ENCODE data around the gene KRT77. TPM values are rescaled to one million over a fixed set of nuclear protein-coding genes. Genes with fewer than 3 reads are reported as not detected.

The KRT77 gene
- total and polyA plus RNA-seq, 7 experiments from 2014 or later = 0.08 to 0.13 (median 0.10) TPM; not detected in 3

DNA sequence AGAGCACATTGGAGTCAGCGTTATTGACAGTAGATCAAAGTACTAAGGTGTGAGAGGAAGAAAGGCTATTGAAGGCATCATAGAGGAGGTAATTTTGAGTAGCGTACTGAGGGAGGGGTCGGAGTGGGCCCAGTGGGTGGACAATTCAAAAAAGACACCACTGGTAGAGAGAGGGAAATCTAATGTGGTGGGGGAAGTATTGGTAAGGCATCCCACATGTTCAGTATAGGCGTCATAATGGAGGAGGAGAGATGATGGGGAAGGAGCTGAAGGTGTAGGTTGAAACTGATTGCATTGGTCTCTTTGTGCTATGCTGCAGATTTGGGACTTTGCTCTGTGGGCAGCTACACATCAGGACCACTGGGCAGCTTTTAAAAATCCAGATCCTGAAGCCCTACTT lies 23.7 kb upstream of the KRT77 start:
- Mint-ChIP-seq H3K27me3 (peaks cover 0 to 10% (median 5%) of the 10 kb centered on the region in 5 donors), H3K4me3 (no peak overlapping the region), H3K4me1 (peaks cover 0 to 5% (median 0%) of the 10 kb centered on the region in 7 donors), H3K27ac (no peak overlapping the region), H3K9me3 (peaks cover 0 to 9% (median 0%) of the 10 kb centered on the region in 11 donors), H3K36me3 (no peaks in the 10 kb centered on the region)
- DNase-seq (no peak), ATAC-seq (no peak)
- Histone ChIP-seq H3K27ac (ENCODE audit: low read depth, low read length) (no peak overlapping the region), H3K4me3 (ENCODE audit: low read length) (no peak overlapping the region), H3K4me1 (ENCODE audit: control insufficient read depth in 2 of 2, insufficient read depth in 2 of 2, low read length in 2 of 2) (no peaks in the 10 kb centered on the region), H3K27me3 (ENCODE audit: control insufficient read depth in 2 of 2, insufficient read depth in 2 of 2, low read length in 2 of 2) (no peaks in the 10 kb centered on the region), H3K36me3 (ENCODE audit: control insufficient read depth in 2 of 3, insufficient read depth in 3 of 3, low read length in 3 of 3) (no peaks in the 10 kb centered on the region), H3K9me3 (ENCODE audit: control insufficient read depth in 2 of 3, low read length in 3 of 3) (no peaks in the 10 kb centered on the region)
- ChIA-PET CTCF (no interaction called here), POLR2A (interaction anchor here (0.7 kb wide), 1 partner anchor 8 kb away, joined by 3 read pairs; no protein-coding TSS in a partner anchor)
- intact Hi-C loops (cut with micrococcal nuclease) = no loop called here

DNA sequence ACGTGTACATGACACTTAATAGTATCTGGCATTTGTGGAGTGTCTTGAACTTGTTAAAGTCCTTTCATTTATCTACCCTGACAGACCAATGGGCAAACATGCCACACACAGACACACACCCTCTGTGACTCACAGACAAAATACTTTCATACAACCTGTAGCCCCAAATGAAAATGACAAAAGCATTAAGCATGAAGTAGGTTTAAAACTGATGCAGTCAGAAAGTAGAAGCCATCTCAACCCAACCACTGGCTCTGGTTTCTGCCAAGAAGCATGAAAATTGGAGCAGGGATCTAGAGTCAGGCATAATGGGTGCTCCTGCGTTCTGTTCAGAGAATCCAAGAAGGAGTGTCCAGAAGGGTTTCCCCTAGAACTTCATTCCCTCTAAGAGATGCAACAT lies 23.1 kb upstream of the KRT77 start:
- ChIA-PET POLR2A (no interaction called here), CTCF (no interaction called here)
- intact Hi-C loops (cut with micrococcal nuclease) = no loop called here
- no peak for ATAC-seq
- H3K27ac ChIP-seq (ENCODE audit: low read depth, low read length) = no peak overlapping the region
- H3K27me3 ChIP-seq (ENCODE audit: control insufficient read depth in 2 of 2, insufficient read depth in 2 of 2, low read length in 2 of 2) = no peaks in the 10 kb centered on the region
- H3K9me3 ChIP-seq (ENCODE audit: control insufficient read depth in 2 of 3, low read length in 3 of 3) = no peaks in the 10 kb centered on the region
- H3K27ac Mint-ChIP-seq = peak overlapping the region in 1 of 9 donors; percentile 17
- peaks cover 0 to 9% (median 0%) of the 10 kb centered on the region in 11 donors for H3K9me3 Mint-ChIP-seq
- H3K4me1 Mint-ChIP-seq = peaks cover 0 to 6% (median 0%) of the 10 kb centered on the region in 7 donors
- H3K4me1 ChIP-seq (ENCODE audit: control insufficient read depth in 2 of 2, insufficient read depth in 2 of 2, low read length in 2 of 2) = no peaks in the 10 kb centered on the region
- no peak overlapping the region for H3K4me3 Mint-ChIP-seq
- no peak overlapping the region for H3K4me3 ChIP-seq (ENCODE audit: low read length)
- peaks cover 0 to 10% (median 5%) of the 10 kb centered on the region in 5 donors for H3K27me3 Mint-ChIP-seq
- no peaks in the 10 kb centered on the region for H3K36me3 ChIP-seq (ENCODE audit: control insufficient read depth in 2 of 3, insufficient read depth in 3 of 3, low read length in 3 of 3)
- no peaks in the 10 kb centered on the region for H3K36me3 Mint-ChIP-seq
- DNase-seq = no peak

DNA sequence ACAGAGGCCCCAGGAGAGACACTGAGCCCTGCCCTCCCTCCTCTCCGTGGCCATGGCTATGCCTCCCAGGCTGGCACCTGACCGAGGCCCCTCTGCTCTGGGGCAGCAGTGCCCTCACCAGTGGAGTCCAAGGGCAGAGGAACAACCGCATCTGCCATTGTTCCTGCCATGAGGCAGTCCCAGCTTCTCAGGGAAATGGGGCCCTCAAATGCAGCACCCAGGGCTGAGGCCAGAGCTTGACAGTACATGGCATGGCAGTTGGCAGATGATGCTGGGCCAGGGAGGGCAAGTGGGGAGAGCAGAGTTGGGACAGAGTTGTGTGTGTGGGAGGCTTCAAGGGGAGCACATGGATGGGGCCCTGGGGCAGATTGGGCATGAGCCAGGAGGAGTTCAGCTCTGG lies 21.1 kb upstream of the KRT77 start:
- H3K9me3 Mint-ChIP-seq = peaks cover 0 to 4% (median 0%) of the 10 kb centered on the region in 11 donors
- Histone ChIP-seq H3K27me3 (ENCODE audit: control insufficient read depth in 2 of 2, insufficient read depth in 2 of 2, low read length in 2 of 2) (no peaks in the 10 kb centered on the region), H3K9me3 (ENCODE audit: control insufficient read depth in 2 of 3, low read length in 3 of 3) (no peaks in the 10 kb centered on the region), H3K4me3 (ENCODE audit: low read length) (no peak overlapping the region), H3K36me3 (ENCODE audit: control insufficient read depth in 2 of 3, insufficient read depth in 3 of 3, low read length in 3 of 3) (no peaks in the 10 kb centered on the region), H3K27ac (ENCODE audit: low read depth, low read length) (no peak overlapping the region), H3K4me1 (ENCODE audit: control insufficient read depth in 2 of 2, insufficient read depth in 2 of 2, low read length in 2 of 2) (no peaks in the 10 kb centered on the region)
- no peak overlapping the region for H3K4me3 Mint-ChIP-seq
- intact Hi-C loops (cut with micrococcal nuclease) = no loop called here
- peaks cover 0 to 6% (median 0%) of the 10 kb centered on the region in 7 donors for H3K4me1 Mint-ChIP-seq
- H3K27me3 Mint-ChIP-seq = peaks cover 0 to 8% (median 0%) of the 10 kb centered on the region in 5 donors
- DNase-seq (no peak), ATAC-seq (no peak)
- CTCF ChIA-PET = no interaction called here
- POLR2A ChIA-PET = no interaction called here
- no peaks in the 10 kb centered on the region for H3K36me3 Mint-ChIP-seq
- H3K27ac Mint-ChIP-seq = peak overlapping the region in 1 of 9 donors; percentile 19

DNA sequence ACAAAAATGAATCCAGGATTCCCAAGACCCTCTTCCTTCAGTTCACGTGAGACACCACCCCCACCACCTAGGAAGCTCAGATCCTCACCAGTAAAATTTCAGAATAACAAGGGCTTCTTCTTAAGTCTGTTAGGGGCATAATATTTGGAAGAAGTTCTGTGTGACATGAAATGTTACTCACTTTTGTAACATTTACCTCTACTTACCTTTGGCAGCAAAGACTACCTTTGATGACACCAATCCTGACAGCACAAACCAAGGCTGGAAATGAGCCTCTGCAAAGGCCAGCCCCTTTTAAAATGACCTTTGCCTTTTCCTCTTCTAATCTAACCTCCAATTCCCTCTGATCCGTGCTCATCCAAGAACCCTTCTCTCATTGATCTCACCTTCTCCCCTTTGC lies 19.4 kb upstream of the KRT77 start:
- H3K27ac Mint-ChIP-seq = peak overlapping the region in 3 of 9 donors; percentile 24 to 49 (median 28)
- peaks cover 0 to 4% (median 0%) of the 10 kb centered on the region in 11 donors for H3K9me3 Mint-ChIP-seq
- Histone ChIP-seq H3K27me3 (ENCODE audit: control insufficient read depth in 2 of 2, insufficient read depth in 2 of 2, low read length in 2 of 2) (no peaks in the 10 kb centered on the region), H3K4me1 (ENCODE audit: control insufficient read depth in 2 of 2, insufficient read depth in 2 of 2, low read length in 2 of 2) (no peaks in the 10 kb centered on the region), H3K36me3 (ENCODE audit: control insufficient read depth in 2 of 3, insufficient read depth in 3 of 3, low read length in 3 of 3) (no peaks in the 10 kb centered on the region), H3K4me3 (ENCODE audit: low read length) (no peak overlapping the region), H3K27ac (ENCODE audit: low read depth, low read length) (no peak overlapping the region), H3K9me3 (ENCODE audit: control insufficient read depth in 2 of 3, low read length in 3 of 3) (no peaks in the 10 kb centered on the region)
- intact Hi-C loops (cut with micrococcal nuclease) = no loop called here
- no peak overlapping the region for H3K4me3 Mint-ChIP-seq
- H3K27me3 Mint-ChIP-seq = peaks cover 0 to 3% (median 0%) of the 10 kb centered on the region in 5 donors
- H3K4me1 Mint-ChIP-seq = peaks cover 0 to 6% (median 0%) of the 10 kb centered on the region in 7 donors
- H3K36me3 Mint-ChIP-seq = no peaks in the 10 kb centered on the region
- CTCF ChIA-PET = interaction anchor here (1.0 kb wide), 1 partner anchor 9 kb away, joined by 3 read pairs; no protein-coding TSS in a partner anchor
- ATAC-seq (no peak), DNase-seq (no peak)
- POLR2A ChIA-PET = interaction anchor here (0.6 kb wide), 1 partner anchor 121 kb away, joined by 3 read pairs; no protein-coding TSS in a partner anchor

DNA sequence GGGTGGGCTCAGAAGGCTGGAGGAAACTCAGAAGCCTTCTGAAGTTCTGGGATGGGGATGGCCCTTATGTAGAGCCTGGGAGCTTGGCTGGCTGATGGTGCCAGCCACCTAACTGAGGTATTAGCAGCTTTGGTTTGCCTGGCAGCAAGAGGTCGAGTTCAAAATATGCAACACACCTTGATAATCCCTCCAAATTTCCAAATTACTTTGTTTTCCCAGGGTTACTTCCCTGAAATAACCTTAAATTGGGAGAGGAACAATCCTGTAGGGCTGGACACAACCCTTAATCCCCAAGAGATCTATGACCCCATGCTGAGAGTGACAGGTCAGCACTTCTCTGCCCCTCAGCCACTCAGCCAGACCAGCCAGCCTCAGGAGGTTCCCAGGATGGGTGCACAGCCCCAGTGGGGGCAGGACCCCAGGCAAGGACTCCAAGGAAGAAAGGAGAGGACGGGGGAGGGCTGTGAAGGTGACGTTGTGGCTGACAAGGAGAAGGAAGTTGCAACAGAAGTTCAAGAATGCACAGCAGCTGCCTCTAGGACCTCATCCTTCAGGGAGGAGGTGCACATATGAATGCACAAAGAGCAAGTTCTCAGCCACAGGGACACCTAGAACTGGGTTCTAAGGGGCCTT lies 18.6 kb upstream of the KRT77 start:
- peak overlapping the region in 3 of 9 donors; percentile 17 to 51 (median 49) for H3K27ac Mint-ChIP-seq
- Histone ChIP-seq H3K27me3 (ENCODE audit: control insufficient read depth in 2 of 2, insufficient read depth in 2 of 2, low read length in 2 of 2) (no peaks in the 10 kb centered on the region), H3K9me3 (ENCODE audit: control insufficient read depth in 2 of 3, low read length in 3 of 3) (no peaks in the 10 kb centered on the region), H3K4me3 (ENCODE audit: low read length) (no peak overlapping the region), H3K27ac (ENCODE audit: low read depth, low read length) (no peak overlapping the region), H3K36me3 (ENCODE audit: control insufficient read depth in 2 of 3, insufficient read depth in 3 of 3, low read length in 3 of 3) (no peaks in the 10 kb centered on the region), H3K4me1 (ENCODE audit: control insufficient read depth in 2 of 2, insufficient read depth in 2 of 2, low read length in 2 of 2) (no peaks in the 10 kb centered on the region)
- DNase-seq (no peak), ATAC-seq (no peak)
- H3K4me1 Mint-ChIP-seq = peaks cover 0 to 6% (median 0%) of the 10 kb centered on the region in 7 donors
- H3K4me3 Mint-ChIP-seq = no peak overlapping the region
- peaks cover 0 to 3% (median 0%) of the 10 kb centered on the region in 11 donors for H3K9me3 Mint-ChIP-seq
- no peaks in the 10 kb centered on the region for H3K36me3 Mint-ChIP-seq
- POLR2A ChIA-PET = interaction anchor here (0.6 kb wide), 1 partner anchor 122 kb away, joined by 3 read pairs; no protein-coding TSS in a partner anchor
- peaks cover 0 to 6% (median 0%) of the 10 kb centered on the region in 5 donors for H3K27me3 Mint-ChIP-seq
- intact Hi-C loops (cut with micrococcal nuclease) = no loop called here
- CTCF ChIA-PET = interaction anchor here (1.0 kb wide), 1 partner anchor 8 kb away, joined by 3 read pairs; no protein-coding TSS in a partner anchor

DNA sequence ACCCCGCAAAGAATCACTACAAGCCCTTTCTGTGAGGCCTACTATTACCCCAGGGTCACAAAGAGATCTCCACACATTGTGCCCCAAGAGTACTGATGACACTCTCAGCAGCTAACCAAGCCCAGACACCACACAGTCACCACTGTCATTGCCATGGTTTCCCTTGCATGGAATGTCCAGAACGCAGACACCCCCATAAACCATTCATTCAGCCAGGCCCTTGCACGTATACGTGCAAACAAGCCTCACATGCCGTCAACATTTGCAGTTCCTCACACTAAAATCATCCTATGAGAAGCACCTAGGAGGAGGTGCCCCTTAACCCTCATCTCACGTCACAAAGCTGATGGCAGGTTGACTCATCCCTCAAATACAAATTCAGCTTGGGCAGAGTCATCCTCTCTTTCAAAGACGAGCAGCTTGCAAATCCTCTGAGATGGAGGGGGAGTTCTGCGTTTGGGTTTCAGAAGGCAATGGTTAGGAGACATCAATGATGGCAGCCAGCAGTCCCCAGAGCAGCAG lies 17.1 kb upstream of the KRT77 start:
- Mint-ChIP-seq H3K27me3 (peaks cover 0 to 20% (median 0%) of the 10 kb centered on the region in 5 donors), H3K27ac (peak overlapping the region in 3 of 9 donors; percentile 17 to 83 (median 17)), H3K4me3 (no peak overlapping the region), H3K36me3 (no peaks in the 10 kb centered on the region), H3K9me3 (no peaks in the 10 kb centered on the region), H3K4me1 (peaks cover 0 to 6% (median 0%) of the 10 kb centered on the region in 7 donors)
- POLR2A ChIA-PET = no interaction called here
- Histone ChIP-seq H3K27ac (ENCODE audit: low read depth, low read length) (no peak overlapping the region), H3K36me3 (ENCODE audit: control insufficient read depth in 2 of 3, insufficient read depth in 3 of 3, low read length in 3 of 3) (no peaks in the 10 kb centered on the region), H3K27me3 (ENCODE audit: control insufficient read depth in 2 of 2, insufficient read depth in 2 of 2, low read length in 2 of 2) (no peaks in the 10 kb centered on the region), H3K4me1 (ENCODE audit: control insufficient read depth in 2 of 2, insufficient read depth in 2 of 2, low read length in 2 of 2) (no peaks in the 10 kb centered on the region), H3K4me3 (ENCODE audit: low read length) (no peak overlapping the region), H3K9me3 (ENCODE audit: control insufficient read depth in 2 of 3, low read length in 3 of 3) (no peaks in the 10 kb centered on the region)
- intact Hi-C loops (cut with micrococcal nuclease) = no loop called here
- CTCF ChIA-PET = no interaction called here
- DNase-seq = no peak
- no peak for ATAC-seq
